IMR-90 (cell line): ENCODE results near the gene UBL7. TPM values are rescaled to one million over a fixed set of nuclear protein-coding genes. Genes with fewer than 3 reads are reported as not detected.

Experiments
- ATAC-seq: fragments of 200-7000 bp; cut with Tn5 transposase; 2 replicates; pipeline ENCODE4 v1.9.1; 2020; ENCODE audit warnings: low read depth, mild to moderate bottlenecking, moderate library complexity
- BruUV-seq: library from RNA; stranded (reverse); fragments of 400-500 nt; replicated peaks from 2 replicates; lab custom pipeline; 2021; lab: Mats Ljungman, UMichigan
- CTCF ChIA-PET: fragments of 300-600 bp; formaldehyde crosslinking; extraction: SDS; loops from one replicate; lab custom pipeline; 2021; ENCODE audit warnings: antibody characterized with exemption; lab: Yijun Ruan, JAX
- POLR2A ChIA-PET: fragments of 300-600 bp; sonication (Branson Sonifier 250); formaldehyde crosslinking; loops from one replicate; lab custom pipeline; 2022; ENCODE audit warnings: antibody characterized with exemption; ENCODE audit not compliant: unreplicated experiment; lab: Charles Lee
- DNase-seq: peaks from one replicate; pipeline ENCODE4 v3.0.0; 2013
- H2AFZ ChIP-seq: replicated peaks from 2 replicates; pipeline ENCODE3; 2013; ENCODE audit warnings: low read length, mild to moderate bottlenecking; ENCODE audit not compliant: poor library complexity
- H2AK5ac ChIP-seq: 2 replicates; pipeline ENCODE4 v1.6.1; 2013; ENCODE audit warnings: low read depth, low read length, inconsistent platforms
- H2AK9ac ChIP-seq: replicated peaks from 2 replicates; pipeline ENCODE3; 2013; ENCODE audit warnings: mild to moderate bottlenecking, low read depth, low read length, moderate library complexity; ENCODE audit not compliant: poor library complexity
- H2BK120ac ChIP-seq: 2 replicates; pipeline ENCODE4 v1.6.1; 2013; ENCODE audit warnings: low read depth, low read length, inconsistent platforms
- H2BK15ac ChIP-seq: 3 replicates; pipeline ENCODE4 v1.6.1; 2013; ENCODE audit warnings: low read depth, low read length, inconsistent platforms
- H2BK20ac ChIP-seq: 2 replicates; pipeline ENCODE4 v1.6.1; 2013; ENCODE audit warnings: low read depth, mild to moderate bottlenecking, inconsistent platforms, low read length, moderate library complexity
- H2BK5ac ChIP-seq: 2 replicates; pipeline ENCODE4 v1.6.1; 2013; ENCODE audit warnings: mild to moderate bottlenecking, low read depth, low read length, inconsistent platforms; ENCODE audit not compliant: poor library complexity, severe bottlenecking
- H3K14ac ChIP-seq: replicated peaks from 2 replicates; pipeline ENCODE4 v1.6.1; 2013; ENCODE audit warnings: low read depth, low read length, inconsistent platforms
- H3K18ac ChIP-seq: 2 replicates; pipeline ENCODE4 v1.6.1; 2013; ENCODE audit warnings: low read depth, low read length, control low read depth
- H3K23ac ChIP-seq: 2 replicates; pipeline ENCODE4 v1.6.1; 2013; ENCODE audit warnings: low read depth, low read length, inconsistent platforms
- H3K27ac ChIP-seq: 2 replicates; pipeline ENCODE4 v1.5.1; 2013; ENCODE audit warnings: mild to moderate bottlenecking, control low read depth, low read length; ENCODE audit not compliant: insufficient read depth
- H3K27me3 ChIP-seq: 2 replicates; pipeline ENCODE4 v1.6.1; 2013; ENCODE audit warnings: low read length; ENCODE audit not compliant: control insufficient read depth, insufficient read depth
- H3K36me3 ChIP-seq: 2 replicates; pipeline ENCODE4 v1.6.1; 2013; ENCODE audit warnings: low read length, mixed read lengths; ENCODE audit not compliant: control insufficient read depth, insufficient read depth
- H3K4ac ChIP-seq: 2 replicates; pipeline ENCODE4 v1.6.1; 2013; ENCODE audit warnings: low read depth, low read length, inconsistent platforms
- H3K4me1 ChIP-seq: 2 replicates; pipeline ENCODE4 v1.6.1; 2013; ENCODE audit warnings: low read length, mixed read lengths; ENCODE audit not compliant: control insufficient read depth, insufficient read depth
- H3K4me2 ChIP-seq: 2 replicates; pipeline ENCODE4 v1.6.1; 2013; ENCODE audit warnings: low read depth, mild to moderate bottlenecking, control low read depth, low read length, moderate library complexity
- H3K4me3 ChIP-seq: 2 replicates; pipeline ENCODE4 v1.5.1; 2013; ENCODE audit warnings: low read depth, mild to moderate bottlenecking, control low read depth, low read length, moderate library complexity; ENCODE audit not compliant: insufficient read depth
- H3K56ac ChIP-seq: 2 replicates; pipeline ENCODE4 v1.6.1; 2013; ENCODE audit warnings: low read length, inconsistent platforms; ENCODE audit not compliant: insufficient read depth; ENCODE audit errors: extremely low read depth
- H3K79me1 ChIP-seq, 2 experiments: 2 replicates each; pipeline ENCODE4 v1.6.1; 2013; ENCODE audit warnings: low read length in 2 of 2, inconsistent platforms in 1 of 2, low read depth in 1 of 2
- H3K9ac ChIP-seq: 2 replicates; pipeline ENCODE4 v1.6.1; 2013; ENCODE audit warnings: low read depth, low read length, control low read depth
- H3K9me1 ChIP-seq: 2 replicates; pipeline ENCODE4 v1.6.1; 2013; ENCODE audit warnings: low read length, inconsistent platforms; ENCODE audit not compliant: insufficient read depth
- H3K9me3 ChIP-seq: 2 replicates; pipeline ENCODE4 v1.6.1; 2013; ENCODE audit warnings: low read length; ENCODE audit not compliant: control insufficient read depth, insufficient read depth
- H4K20me1 ChIP-seq: 2 replicates; pipeline ENCODE4 v1.6.1; 2013; ENCODE audit warnings: low read length, inconsistent platforms; ENCODE audit not compliant: insufficient read depth
- H4K5ac ChIP-seq: 2 replicates; pipeline ENCODE4 v1.6.1; 2013; ENCODE audit warnings: mild to moderate bottlenecking, low read depth, low read length, control low read depth
- H4K8ac ChIP-seq, 2 experiments: 2 replicates each; pipeline ENCODE4 v1.6.1; 2013; ENCODE audit warnings: low read depth in 2 of 2, low read length in 2 of 2, control low read depth in 1 of 2, inconsistent platforms in 1 of 2
- H4K91ac ChIP-seq: 2 replicates; pipeline ENCODE4 v1.6.1; 2013; ENCODE audit warnings: low read depth, low read length, inconsistent platforms; ENCODE audit not compliant: insufficient read depth
- BHLHE40 ChIP-seq: fragments of 150-350 bp; IDR thresholded peaks from 2 replicates; pipeline ENCODE4 v1.6.1; 2016; ENCODE audit warnings: mild to moderate bottlenecking, low read depth, low read length
- CEBPB ChIP-seq: IDR thresholded peaks from 2 replicates; pipeline ENCODE4 v1.6.1; 2012; ENCODE audit warnings: low read depth, low read length, improper control_type of control experiment
- CHD1 ChIP-seq: IDR thresholded peaks from 2 replicates; pipeline ENCODE4 v1.6.1; 2012; ENCODE audit warnings: low read depth, low read length, improper control_type of control experiment
- CTCF ChIP-seq: conservative IDR thresholded peaks from 2 replicates; pipeline ENCODE4 v1.5.1; 2012; ENCODE audit warnings: mild to moderate bottlenecking, low read depth, low read length, improper control_type of control experiment
- FOS ChIP-seq: fragments of 150-350 bp; IDR thresholded peaks from 2 replicates; pipeline ENCODE4 v1.6.1; 2016; ENCODE audit warnings: low read depth, low read length
- MAFK ChIP-seq: IDR thresholded peaks from 2 replicates; pipeline ENCODE4 v1.6.1; 2012; ENCODE audit warnings: low read depth, low read length, improper control_type of control experiment
- MAZ ChIP-seq: IDR thresholded peaks from 2 replicates; pipeline ENCODE4 v1.6.1; 2012; ENCODE audit warnings: low read depth, mild to moderate bottlenecking, low read length, improper control_type of control experiment, moderate library complexity, borderline replicate concordance
- MXI1 ChIP-seq: IDR thresholded peaks from 2 replicates; pipeline ENCODE4 v1.6.1; 2012; ENCODE audit warnings: low read depth, mild to moderate bottlenecking, low read length, moderate library complexity, borderline replicate concordance
- NFE2L2 ChIP-seq: fragments of 150-350 bp; IDR thresholded peaks from 2 replicates; pipeline ENCODE4 v1.6.1; 2016; ENCODE audit warnings: low read depth, mild to moderate bottlenecking, low read length
- POLR2A ChIP-seq: IDR thresholded peaks from 2 replicates; pipeline ENCODE4 v1.6.1; 2012; ENCODE audit warnings: mild to moderate bottlenecking, low read depth, low read length
- RAD21 ChIP-seq: IDR thresholded peaks from 2 replicates; pipeline ENCODE4 v1.6.1; 2012; ENCODE audit warnings: low read length, improper control_type of control experiment
- RFX5 ChIP-seq: IDR thresholded peaks from 2 replicates; pipeline ENCODE4 v1.8.0; 2012; ENCODE audit warnings: low read depth, mild to moderate bottlenecking, low read length, moderate library complexity
- SMC3 ChIP-seq: fragments of 150-350 bp; IDR thresholded peaks from 2 replicates; pipeline ENCODE4 v1.6.1; 2016; ENCODE audit warnings: low read depth, mild to moderate bottlenecking, antibody characterized with exemption, low read length, moderate library complexity
- WGBS, 2 experiments: methylation state at CpG; one replicate each; pipeline versions ENCODE4 v1.1.5 to v1.1.7; 2013; ENCODE audit warnings: missing lambda C conversion rate in 2 of 2; ENCODE audit not compliant: insufficient read length in 1 of 2; ENCODE audit errors: extremely low coverage in 2 of 2; 5-methylcytosine and 5-hydroxymethylcytosine counted together
- dilution Hi-C: fragments of 300-500 bp; cut with HindIII; formaldehyde crosslinking; loops from one replicate; pipeline ENCODE4 v1.14.3; 2018; ENCODE audit warnings: low sequenced_read_pairs; ENCODE audit not compliant: unreplicated experiment
- in situ Hi-C: fragments of 300-500 bp; cut with MboI; formaldehyde crosslinking; loops from 3 replicates; pipeline ENCODE4 v1.14.3; 2019; ENCODE audit warnings: low sequenced_read_pairs, inconsistent platforms, mixed read lengths
- intact Hi-C: fragments of 100-400 bp; cut with micrococcal nuclease; formaldehyde crosslinking; loops from 2 replicates; pipeline ENCODE4 v1.10.0; 2022
- polyA plus RNA-seq, 3 experiments: library from polyadenylated mRNA; depleted of rRNA; stranded (reverse); fragments of >200 nt; gene quantifications; 2 replicates each; pipeline ENCODE4 v1.2.3, GENCODE V29; 2012; ENCODE audit warnings: low replicate concordance in 1 of 3
- total RNA-seq: library from RNA; depleted of rRNA; stranded (reverse); fragments of >200 nt; gene quantifications from 2 replicates; pipeline ENCODE4 v1.2.3, GENCODE V29; 2012
- TF ChIP-seq, protein P1 (sequence below): fragments of 150-350 bp; IDR thresholded peaks from 2 replicates; pipeline ENCODE4 v1.6.1; 2017; ENCODE audit warnings: mild to moderate bottlenecking, antibody characterized with exemption, low read length, low read depth
- TF ChIP-seq, protein P2 (sequence below): fragments of 150-350 bp; IDR thresholded peaks from 2 replicates; pipeline ENCODE4 v1.6.1; 2016; ENCODE audit warnings: low read depth, mild to moderate bottlenecking, low read length, moderate library complexity, borderline replicate concordance

The UBL7 gene
- total and polyA plus RNA-seq, 2 of the 4 experiments (the other 2 are of a cell fraction) = 68.1 to 78.4 TPM

DNA sequence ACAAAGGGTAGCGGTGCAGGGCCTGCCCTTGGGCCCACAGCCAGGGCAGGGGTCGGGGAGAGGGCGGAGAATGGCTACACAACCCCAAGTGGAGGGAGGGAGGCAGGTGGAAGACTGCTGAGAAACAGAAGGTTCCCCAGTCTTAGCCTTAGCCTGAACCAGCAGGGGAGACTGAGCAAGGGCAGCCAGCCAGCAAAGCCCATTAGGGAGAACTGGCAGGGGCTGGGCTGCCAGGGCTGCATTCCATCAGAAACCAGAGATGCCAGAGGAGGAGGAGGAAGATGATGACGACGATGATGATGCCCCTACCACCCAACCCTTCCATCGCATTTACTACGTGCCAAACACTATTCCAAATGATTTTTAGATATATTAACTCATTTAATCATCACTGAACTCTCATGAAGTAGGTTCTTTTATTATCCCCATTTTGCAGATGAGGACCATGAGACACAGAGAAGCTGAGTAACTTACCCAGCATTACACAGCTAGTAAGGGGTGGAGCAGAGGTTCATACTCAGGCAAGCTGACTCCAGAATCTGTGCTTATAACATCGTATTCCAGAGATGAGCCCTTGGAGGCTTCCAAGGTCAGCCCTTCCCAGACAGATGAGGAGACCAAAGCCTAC is 35.9 kb downstream of the UBL7 start:
- no peak overlapping the region for H3K56ac ChIP-seq
- H2BK20ac ChIP-seq = no peak overlapping the region; the same call in 1 of the 2 replicates
- H2BK5ac ChIP-seq = peak overlapping the region; percentile 10
- no peak overlapping the region for H3K23ac ChIP-seq
- no peak overlapping the region for H3K14ac ChIP-seq
- CTCF ChIA-PET = no interaction called here
- H2AFZ ChIP-seq = no peak overlapping the region
- no peak overlapping the region for H3K27ac ChIP-seq
- no peaks in the 10 kb centered on the region for H3K27me3 ChIP-seq
- in situ Hi-C loops (no loop called here), intact Hi-C loops (no loop called here), dilution Hi-C loops (no loop called here)
- no peaks in the 10 kb centered on the region for H3K9me3 ChIP-seq
- peaks cover 28% of the 10 kb centered on the region for H4K20me1 ChIP-seq
- peak overlapping the region; percentile 7; the same call in 1 of the 2 replicates for H3K4ac ChIP-seq
- POLR2A ChIA-PET = no interaction called here
- no TSS peak for BruUV-seq
- H3K79me1 ChIP-seq = peaks cover 15 to 94% of the 10 kb centered on the region in 2 experiments; a peak in 3 of 4 replicates
- H3K36me3 ChIP-seq = no peaks in the 10 kb centered on the region
- no peak overlapping the region for H2BK15ac ChIP-seq
- peaks cover 58% of the 10 kb centered on the region for H3K9me1 ChIP-seq
- peak overlapping the region; percentile 0; the same call in 1 of the 2 replicates for H2AK5ac ChIP-seq
- no peak for ATAC-seq
- H4K5ac ChIP-seq = no peak overlapping the region
- DNase-seq = no peak
- peaks cover 45% of the 10 kb centered on the region for H3K4me1 ChIP-seq
- peak overlapping the region; percentile 90; the same call in 1 of the 2 replicates for H4K91ac ChIP-seq
- H3K9ac ChIP-seq = no peak overlapping the region
- no peak overlapping the region for H3K4me3 ChIP-seq
- H2AK9ac ChIP-seq = peak overlapping the region; percentile 22
- H3K18ac ChIP-seq = no peak overlapping the region
- peak overlapping the region in 1 of 2 experiments; percentile 8; a peak in 1 of 4 replicates for H4K8ac ChIP-seq
- WGBS, 2 experiments = 100% methylated on average over 1 of the region's 8 CpGs; no CpG with 5 or more reads in 1 of the 2 experiments
- H2BK120ac ChIP-seq = peak overlapping the region; percentile 12; the same call in 1 of the 2 replicates
- H3K4me2 ChIP-seq = no peak overlapping the region
- TF ChIP-seq, protein P1, sequence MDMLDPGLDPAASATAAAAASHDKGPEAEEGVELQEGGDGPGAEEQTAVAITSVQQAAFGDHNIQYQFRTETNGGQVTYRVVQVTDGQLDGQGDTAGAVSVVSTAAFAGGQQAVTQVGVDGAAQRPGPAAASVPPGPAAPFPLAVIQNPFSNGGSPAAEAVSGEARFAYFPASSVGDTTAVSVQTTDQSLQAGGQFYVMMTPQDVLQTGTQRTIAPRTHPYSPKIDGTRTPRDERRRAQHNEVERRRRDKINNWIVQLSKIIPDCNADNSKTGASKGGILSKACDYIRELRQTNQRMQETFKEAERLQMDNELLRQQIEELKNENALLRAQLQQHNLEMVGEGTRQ = no peak
- TF ChIP-seq MAZ = no peak
- TF ChIP-seq MXI1 = no peak
- no peak for TF ChIP-seq POLR2A
- TF ChIP-seq BHLHE40 = no peak
- no peak for TF ChIP-seq CHD1
- no peak for TF ChIP-seq NFE2L2
- TF ChIP-seq, protein P2, sequence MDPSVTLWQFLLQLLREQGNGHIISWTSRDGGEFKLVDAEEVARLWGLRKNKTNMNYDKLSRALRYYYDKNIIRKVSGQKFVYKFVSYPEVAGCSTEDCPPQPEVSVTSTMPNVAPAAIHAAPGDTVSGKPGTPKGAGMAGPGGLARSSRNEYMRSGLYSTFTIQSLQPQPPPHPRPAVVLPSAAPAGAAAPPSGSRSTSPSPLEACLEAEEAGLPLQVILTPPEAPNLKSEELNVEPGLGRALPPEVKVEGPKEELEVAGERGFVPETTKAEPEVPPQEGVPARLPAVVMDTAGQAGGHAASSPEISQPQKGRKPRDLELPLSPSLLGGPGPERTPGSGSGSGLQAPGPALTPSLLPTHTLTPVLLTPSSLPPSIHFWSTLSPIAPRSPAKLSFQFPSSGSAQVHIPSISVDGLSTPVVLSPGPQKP = no peak
- no peak for TF ChIP-seq RFX5
- TF ChIP-seq MAFK = no peak
- no peak for TF ChIP-seq SMC3
- TF ChIP-seq FOS = no peak
- no peak for TF ChIP-seq CTCF
- TF ChIP-seq RAD21 = no peak
- TF ChIP-seq CEBPB = no peak
